ENCODE results near the gene HEMK1.

Gene HEMK1

GRCh38 chr3:50575372-50575771 is 6.0 kb downstream of the HEMK1 start:
- DNase-seq: no peak

GRCh38 chr3:50577348-50577747 is 8.0 kb downstream of the HEMK1 start:
- no peak for DNase-seq

- DNase-seq: no peak
Measured at GRCh38 chr3:50580683-50581458, 11.5 kb downstream of the HEMK1 start.

- no peak for DNase-seq
Measured at GRCh38 chr3:50581459-50581842, 12.1 kb downstream of the HEMK1 start.

- DNase-seq: no peak
Measured at GRCh38 chr3:50582083-50582482, 12.8 kb downstream of the HEMK1 start.

- no peak for DNase-seq
Measured at GRCh38 chr3:50583897-50584296, 14.6 kb downstream of the HEMK1 start.

- DNase-seq: no peak
Measured at GRCh38 chr3:50584391-50584790, 15.1 kb downstream of the HEMK1 start.

- no peak for DNase-seq
Measured at GRCh38 chr3:50585919-50586762, 16.8 kb downstream of the HEMK1 start.

GRCh38 chr3:50586763-50587070 is 17.4 kb downstream of the HEMK1 start:
- DNase-seq: no peak

GRCh38 chr3:50587373-50587772 is 18.1 kb downstream of the HEMK1 start:
- no peak for DNase-seq

- DNase-seq: peak; percentile 63
Measured at GRCh38 chr3:50587806-50588758, 18.8 kb downstream of the HEMK1 start.

GRCh38 chr3:50588759-50589433 is 19.6 kb downstream of the HEMK1 start:
- DNase-seq: no peak

GRCh38 chr3:50591196-50591741 is 21.9 kb downstream of the HEMK1 start:
- DNase-seq: no peak

- DNase-seq: no peak
Measured at GRCh38 chr3:50592568-50592967, 23.2 kb downstream of the HEMK1 start.

GRCh38 chr3:50594253-50594785 is 25.0 kb downstream of the HEMK1 start:
- DNase-seq: no peak

- no peak for DNase-seq
Measured at GRCh38 chr3:50599115-50599715, 29.9 kb downstream of the HEMK1 start.

- no peak for DNase-seq
Measured at GRCh38 chr3:50599716-50600118, 30.4 kb downstream of the HEMK1 start.

GRCh38 chr3:50600141-50600753 is 30.9 kb downstream of the HEMK1 start:
- DNase-seq: no peak

- peak; percentile 81 for DNase-seq
Measured at GRCh38 chr3:50600841-50601591, 31.7 kb downstream of the HEMK1 start.

GRCh38 chr3:50602595-50603191 is 33.4 kb downstream of the HEMK1 start:
- no peak for DNase-seq
